Stomach (tissue), 4 donors: Measurements from ENCODE around the gene BRD9.
"Not testable (repeated sequence)": the region's sequence is repeated elsewhere in the genome, so short reads cannot be mapped to it uniquely, and the experiment has no call there.

Experiments
- EP300 ChIP-seq: sonication (generic); formaldehyde crosslinking; IDR thresholded peaks from one replicate; pipeline ENCODE4 v1.6.1; 2017; ENCODE audit warnings: antibody characterized with exemption
- POLR2A ChIP-seq, 4 donors: fragments of 450-650 bp; IDR thresholded peaks; one replicate each; pipeline ENCODE4 v1.6.1; 2016; ENCODE audit warnings: antibody characterized with exemption in 4 of 4, control low read depth in 2 of 4, mild to moderate bottlenecking in 1 of 4, moderate library complexity in 1 of 4
- POLR2AphosphoS5 ChIP-seq, 3 donors: sonication (generic); formaldehyde crosslinking; IDR thresholded peaks; one replicate each; pipeline ENCODE4 v1.6.1; 2016; ENCODE audit warnings: antibody characterized with exemption in 3 of 3
- TF ChIP-seq, protein P1 (sequence below), 7 experiments: fragments of 450-650 bp in 4 of 7; fragments of 200-600 bp in 3 of 7; sonication (generic) in 3 of 7; IDR thresholded peaks; one replicate each; pipeline ENCODE4 v1.5.1; 2016 to 2019; ENCODE audit warnings: antibody characterized with exemption in 7 of 7, control low read depth in 2 of 7, mild to moderate bottlenecking in 1 of 7

DNA sequence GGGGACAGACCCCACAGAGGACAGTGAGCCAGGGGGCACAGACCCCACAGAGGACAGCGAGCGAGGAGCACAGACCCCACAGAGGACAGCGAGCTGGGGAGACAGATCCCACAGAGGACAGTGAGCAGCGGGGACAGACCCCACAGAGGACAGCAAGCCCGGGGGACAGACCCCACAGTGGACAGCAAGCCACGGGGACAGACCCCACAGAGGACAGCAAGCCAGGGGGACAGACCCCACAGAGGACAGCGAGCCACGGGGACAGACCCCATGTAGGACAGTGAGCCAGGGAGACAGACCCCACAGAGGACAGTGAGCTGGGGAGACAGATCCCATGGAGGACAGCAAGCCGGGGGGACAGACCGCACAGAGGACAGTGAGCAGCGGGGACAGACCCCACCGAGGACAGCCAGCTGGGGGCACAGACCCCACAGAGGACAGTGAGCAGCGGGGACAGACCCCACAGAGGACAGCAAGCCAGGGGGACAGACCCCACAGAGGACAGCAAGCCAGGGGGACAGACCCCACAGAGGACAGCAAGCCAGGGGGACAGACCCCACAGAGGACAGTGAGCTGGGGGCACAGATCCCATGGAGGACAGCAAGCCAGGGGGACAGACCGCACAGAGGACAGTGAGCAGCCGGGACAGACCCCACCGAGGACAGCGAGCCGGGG lies 39.0 kb downstream of the BRD9 start:
- TF ChIP-seq POLR2A (IDR thresholded peaks at IDR 0.05); POLR2AphosphoS5 (IDR thresholded peaks at IDR 0.05); EP300: not testable (repeated sequence)
- TF ChIP-seq, protein P1, sequence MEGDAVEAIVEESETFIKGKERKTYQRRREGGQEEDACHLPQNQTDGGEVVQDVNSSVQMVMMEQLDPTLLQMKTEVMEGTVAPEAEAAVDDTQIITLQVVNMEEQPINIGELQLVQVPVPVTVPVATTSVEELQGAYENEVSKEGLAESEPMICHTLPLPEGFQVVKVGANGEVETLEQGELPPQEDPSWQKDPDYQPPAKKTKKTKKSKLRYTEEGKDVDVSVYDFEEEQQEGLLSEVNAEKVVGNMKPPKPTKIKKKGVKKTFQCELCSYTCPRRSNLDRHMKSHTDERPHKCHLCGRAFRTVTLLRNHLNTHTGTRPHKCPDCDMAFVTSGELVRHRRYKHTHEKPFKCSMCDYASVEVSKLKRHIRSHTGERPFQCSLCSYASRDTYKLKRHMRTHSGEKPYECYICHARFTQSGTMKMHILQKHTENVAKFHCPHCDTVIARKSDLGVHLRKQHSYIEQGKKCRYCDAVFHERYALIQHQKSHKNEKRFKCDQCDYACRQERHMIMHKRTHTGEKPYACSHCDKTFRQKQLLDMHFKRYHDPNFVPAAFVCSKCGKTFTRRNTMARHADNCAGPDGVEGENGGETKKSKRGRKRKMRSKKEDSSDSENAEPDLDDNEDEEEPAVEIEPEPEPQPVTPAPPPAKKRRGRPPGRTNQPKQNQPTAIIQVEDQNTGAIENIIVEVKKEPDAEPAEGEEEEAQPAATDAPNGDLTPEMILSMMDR (IDR thresholded peaks at IDR 0.05), result not testable (repeated sequence)
